ENCODE measurements around the gene VWCE.

Gene VWCE, protein sequence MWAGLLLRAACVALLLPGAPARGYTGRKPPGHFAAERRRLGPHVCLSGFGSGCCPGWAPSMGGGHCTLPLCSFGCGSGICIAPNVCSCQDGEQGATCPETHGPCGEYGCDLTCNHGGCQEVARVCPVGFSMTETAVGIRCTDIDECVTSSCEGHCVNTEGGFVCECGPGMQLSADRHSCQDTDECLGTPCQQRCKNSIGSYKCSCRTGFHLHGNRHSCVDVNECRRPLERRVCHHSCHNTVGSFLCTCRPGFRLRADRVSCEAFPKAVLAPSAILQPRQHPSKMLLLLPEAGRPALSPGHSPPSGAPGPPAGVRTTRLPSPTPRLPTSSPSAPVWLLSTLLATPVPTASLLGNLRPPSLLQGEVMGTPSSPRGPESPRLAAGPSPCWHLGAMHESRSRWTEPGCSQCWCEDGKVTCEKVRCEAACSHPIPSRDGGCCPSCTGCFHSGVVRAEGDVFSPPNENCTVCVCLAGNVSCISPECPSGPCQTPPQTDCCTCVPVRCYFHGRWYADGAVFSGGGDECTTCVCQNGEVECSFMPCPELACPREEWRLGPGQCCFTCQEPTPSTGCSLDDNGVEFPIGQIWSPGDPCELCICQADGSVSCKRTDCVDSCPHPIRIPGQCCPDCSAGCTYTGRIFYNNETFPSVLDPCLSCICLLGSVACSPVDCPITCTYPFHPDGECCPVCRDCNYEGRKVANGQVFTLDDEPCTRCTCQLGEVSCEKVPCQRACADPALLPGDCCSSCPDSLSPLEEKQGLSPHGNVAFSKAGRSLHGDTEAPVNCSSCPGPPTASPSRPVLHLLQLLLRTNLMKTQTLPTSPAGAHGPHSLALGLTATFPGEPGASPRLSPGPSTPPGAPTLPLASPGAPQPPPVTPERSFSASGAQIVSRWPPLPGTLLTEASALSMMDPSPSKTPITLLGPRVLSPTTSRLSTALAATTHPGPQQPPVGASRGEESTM
- 0.47 to 2.8 reads per million in 2 donors for total RNA-seq

DNA sequence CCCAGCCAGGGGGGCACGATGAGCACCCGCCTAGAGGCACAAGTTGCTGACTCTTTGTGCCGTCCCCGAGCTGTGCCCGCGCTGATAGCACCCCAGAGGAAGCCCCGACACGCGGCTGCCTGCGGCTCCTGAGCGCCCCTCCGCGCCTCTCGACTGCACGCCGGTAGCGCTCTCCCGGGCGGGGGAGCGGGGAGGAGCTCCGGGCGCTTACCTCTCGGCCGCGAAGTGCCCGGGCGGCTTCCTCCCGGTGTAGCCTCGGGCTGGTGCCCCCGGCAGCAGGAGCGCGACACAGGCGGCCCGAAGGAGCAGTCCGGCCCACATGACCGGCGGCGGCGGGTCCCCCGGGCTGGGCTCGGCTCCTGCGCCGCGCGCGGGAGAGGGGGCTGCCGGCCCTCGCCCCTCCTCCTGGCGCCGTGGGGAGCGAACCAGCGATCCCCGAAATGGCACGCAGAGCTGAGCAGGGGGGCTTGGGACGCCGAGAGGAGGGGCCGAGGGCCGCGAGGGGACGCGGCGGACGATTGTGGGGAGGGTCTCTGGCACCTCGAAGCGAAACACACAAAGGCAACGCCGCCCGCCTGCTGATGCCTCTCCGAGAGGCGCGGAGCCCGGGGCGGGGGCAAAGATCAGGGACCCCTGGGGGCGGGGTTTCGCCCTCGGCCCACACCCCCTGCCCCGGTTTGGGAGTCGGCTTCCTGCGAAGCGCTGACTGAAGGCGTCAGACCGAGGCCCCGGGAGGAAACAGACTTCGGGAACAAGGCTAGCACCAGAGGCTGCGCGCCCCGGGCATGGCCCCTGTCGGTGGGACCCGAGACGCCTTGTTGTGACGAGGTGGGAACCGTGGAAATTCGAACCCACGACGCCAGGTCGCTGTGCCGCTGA, at the start of gene VWCE:
TSS of gene VWCE (minus strand) at position 600 of the 879 bp plus-strand sequence. CDS start at position 321, 279 bp downstream.
- DNase-seq, result peak; percentile 24 to 88 (median 41)

DNA sequence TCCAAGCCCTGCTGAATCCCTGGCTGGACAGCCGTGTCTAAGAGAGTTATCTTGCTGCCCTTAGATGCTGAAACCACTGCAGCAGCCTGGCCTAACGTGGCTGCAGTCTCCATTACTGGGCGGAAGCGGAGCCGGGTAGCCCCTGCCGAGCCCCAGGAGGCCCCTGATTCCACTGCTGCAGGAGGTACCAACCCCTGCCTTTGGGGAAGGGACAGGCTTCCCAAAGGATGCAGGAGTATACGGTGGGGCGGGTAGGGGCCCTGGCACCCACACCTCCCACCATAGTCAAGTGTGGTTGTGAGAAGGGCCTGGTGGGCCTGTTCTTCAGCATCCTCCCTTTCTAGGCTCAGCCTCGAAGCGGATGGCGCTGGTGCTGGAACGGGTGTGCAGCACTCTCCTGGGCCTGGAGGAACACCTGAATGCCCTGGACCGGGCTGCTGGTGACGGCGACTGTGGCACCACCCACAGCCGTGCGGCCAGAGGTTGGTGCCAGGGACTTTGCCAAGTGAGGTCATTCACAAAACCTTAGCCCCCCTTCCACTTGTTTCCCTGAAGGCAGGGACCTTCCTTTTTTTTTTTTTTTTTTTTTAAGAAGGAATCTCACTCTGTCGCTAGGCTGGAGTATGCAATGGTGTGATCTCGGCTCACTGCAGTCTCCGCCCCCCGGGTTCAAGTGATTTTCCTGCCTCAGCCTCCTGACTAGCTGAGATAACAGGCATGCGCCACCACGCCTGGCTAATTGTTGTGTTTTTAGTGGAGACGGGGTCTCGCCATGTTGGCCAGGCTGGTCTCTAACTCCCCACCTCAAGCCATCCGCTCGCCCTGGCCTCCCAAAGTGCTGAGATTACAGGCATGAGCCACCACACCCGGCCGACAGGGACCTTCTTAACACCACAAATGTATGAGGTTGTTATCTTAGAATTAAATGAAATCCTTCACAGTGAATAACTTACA, 49.0 kb upstream of the VWCE start:
- no peak for DNase-seq

DNA sequence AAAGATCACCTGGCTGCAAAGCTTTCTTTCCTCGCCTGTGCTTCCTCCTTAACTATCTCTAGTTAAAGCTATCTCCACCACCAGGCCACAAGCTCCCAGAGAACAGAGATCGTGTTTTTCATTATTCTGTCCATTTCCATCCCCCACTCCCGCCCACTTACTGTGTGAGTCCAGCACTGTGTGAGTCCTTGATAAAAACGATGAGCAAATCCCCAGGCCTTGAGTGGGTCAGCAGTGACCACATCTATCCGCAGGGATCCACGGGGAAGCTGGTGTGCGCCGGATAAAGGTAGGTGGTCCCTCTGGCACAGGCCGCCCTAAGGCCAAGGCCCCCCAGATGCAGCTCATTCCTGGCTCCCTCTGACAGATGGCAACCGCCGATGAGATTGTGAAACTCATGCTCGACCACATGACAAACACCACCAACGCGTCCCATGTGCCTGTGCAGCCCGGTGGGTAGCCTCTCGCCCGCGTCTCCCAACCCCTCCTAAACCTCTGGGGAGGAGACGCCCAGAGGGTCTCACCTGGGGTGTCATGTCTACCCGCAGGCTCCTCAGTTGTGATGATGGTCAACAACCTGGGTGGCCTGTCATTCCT, 47.2 kb upstream of the VWCE start:
- no peak for DNase-seq

DNA sequence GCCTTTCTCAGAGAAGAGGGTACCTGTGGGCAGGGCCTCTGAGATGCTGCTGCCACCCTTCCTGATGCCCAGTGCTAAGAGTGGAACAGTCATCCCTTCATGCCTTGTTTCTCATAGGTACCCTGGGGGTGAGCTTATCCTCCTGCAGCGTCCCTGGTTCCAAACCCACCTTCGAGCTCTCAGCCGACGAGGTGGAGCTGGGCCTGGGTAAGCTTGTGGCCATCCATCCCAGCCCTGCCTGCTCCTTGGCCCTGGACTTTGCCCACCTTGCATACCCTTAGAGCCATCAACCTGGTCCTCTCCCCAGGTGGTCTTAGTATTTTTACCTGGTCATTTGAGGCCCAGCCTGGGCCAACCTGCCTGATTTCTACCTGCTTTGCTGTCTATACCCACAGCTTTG, 46.6 kb upstream of the VWCE start:
- no peak for DNase-seq

DNA sequence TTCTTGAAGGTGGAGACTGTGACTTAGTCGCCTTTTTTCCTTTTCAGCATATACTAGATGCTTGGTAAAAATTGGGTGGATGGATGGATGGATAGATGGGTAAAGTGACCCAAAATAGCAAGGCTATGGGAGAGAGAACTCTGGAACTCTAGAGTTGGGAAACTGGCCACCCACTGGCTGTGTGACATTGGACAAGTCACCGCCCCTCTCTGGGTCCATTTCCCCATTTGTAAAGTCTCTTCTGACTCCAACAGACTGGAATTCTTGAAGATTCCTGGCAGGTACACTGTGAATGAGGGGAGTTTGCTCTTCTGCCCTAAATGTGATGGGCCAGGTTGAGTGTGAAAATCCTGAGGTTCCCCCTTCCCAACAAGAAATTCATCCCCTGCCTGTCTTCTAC, 45.9 kb upstream of the VWCE start:
- no peak for DNase-seq

DNA sequence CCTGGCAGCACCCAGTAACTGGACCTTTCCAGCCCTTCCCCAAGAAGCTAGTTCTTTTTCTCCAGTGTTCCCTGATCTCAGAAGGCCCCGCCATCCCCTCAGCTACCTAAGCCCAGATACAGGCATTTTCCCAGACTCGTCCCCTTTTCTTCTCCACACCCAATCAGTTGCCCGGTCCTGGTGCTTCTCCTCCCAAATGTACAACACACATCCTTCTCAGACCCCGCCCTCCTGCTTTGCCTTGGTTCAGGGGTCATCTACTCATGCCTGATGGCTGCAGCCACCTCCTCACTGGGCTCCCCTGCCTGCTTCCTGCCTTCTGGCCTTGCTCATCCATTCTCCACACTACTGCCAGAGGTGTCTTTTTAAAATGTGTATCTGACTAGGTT, 44.4 kb upstream of the VWCE start:
- no peak for DNase-seq

DNA sequence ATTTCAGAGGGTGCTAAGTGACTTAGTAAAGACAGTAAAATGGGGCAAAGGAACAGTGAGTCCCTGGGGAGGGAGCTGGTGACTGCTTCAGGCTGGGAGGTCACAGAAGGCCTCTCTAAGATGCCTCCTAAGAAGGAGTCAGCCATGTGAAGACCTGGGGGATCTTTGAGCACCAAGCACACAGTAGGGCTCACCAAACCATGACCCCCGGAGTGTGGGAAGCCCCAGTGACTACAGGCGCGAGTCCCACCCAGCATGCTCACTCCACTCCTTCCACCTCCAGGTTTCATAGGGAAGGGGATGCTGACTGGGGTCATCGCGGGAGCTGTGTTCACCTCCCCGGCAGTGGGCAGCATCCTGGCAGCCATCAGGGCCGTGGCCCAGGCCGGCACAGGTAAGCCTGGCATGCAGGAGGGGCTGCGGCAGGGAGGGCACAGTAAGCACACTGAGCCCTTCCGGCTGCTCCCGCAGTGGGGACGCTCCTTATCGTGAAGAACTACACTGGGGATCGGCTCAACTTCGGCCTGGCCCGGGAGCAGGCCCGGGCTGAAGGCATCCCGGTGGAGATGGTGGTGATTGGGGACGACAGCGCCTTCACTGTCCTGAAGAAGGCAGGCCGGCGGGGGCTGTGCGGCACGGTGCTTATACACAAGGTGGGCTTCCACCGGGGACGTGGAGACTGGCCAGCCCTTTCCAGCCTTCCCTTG, 43.8 kb upstream of the VWCE start:
- DNase-seq, result no peak

DNA sequence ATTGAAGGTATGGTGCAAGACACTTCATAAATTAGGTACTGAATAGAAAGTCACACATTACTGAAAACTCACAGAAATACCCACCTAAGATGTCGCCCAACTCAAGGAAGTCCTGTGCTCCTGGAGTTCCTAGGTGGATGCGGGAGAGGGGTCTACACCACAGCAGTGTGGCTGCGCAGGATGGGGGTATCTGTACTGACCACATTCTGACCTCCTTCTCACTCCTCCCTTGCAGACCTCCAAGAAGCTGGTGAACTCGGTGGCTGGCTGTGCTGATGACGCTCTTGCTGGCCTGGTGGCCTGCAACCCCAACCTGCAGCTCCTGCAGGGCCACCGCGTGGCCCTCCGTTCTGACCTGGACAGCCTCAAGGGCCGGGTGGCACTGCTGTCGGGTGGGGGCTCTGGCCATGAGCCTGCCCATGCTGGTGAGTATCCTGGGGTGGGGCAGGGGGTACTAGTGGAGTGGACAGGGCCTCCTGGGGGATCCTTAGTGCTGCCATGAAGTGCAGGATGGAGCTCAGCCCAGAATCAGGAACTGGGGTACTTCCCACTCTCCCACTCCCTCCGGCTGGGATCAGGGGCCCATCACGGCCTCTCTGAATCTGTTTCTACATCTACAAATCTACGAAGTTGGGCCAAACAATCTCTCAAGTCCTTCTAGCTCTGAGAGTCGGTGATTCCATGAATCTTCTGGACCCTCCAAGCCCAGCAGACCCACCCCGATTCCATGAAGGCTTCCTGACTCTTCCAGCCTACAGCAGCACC, 42.8 kb upstream of the VWCE start:
- DNase-seq, result no peak

DNA sequence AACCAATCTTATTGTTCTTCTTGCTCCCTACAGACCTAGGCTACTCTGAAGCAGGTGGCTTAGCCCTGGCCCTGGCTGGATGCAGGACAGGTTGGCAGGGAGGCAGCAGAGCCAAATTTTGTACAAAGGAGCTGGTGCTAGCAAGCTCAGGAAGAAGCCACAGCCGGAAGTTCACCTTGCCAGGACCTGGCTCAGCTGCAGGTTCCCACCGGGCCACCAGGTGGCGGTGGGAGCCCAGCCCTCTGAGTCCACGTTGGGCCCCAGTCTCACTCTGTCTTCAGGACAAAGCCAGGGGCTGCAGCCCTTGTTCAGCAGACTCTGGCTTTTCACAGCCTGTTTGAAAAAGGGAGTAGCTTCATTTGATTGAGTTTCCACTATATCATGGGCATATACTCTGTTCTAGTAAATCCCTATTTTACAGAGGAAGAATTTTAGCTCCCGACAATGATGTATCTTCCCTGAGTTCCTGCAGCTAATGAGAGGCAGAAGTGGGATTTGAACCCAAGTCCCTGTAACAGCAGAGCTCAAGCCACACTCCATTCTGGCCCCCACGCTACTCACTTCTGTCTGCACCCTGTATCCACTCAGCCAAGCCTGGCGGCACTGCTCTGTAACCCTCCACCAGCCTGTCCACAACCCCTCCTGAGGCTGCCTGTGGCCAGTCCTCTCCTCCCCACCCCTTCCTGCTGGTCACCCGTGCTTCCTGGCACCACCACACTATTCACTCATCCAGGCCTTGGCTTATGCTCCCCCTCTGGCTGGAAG, 41.2 kb upstream of the VWCE start:
- peak; percentile 63 to 89 (median 71) for DNase-seq

DNA sequence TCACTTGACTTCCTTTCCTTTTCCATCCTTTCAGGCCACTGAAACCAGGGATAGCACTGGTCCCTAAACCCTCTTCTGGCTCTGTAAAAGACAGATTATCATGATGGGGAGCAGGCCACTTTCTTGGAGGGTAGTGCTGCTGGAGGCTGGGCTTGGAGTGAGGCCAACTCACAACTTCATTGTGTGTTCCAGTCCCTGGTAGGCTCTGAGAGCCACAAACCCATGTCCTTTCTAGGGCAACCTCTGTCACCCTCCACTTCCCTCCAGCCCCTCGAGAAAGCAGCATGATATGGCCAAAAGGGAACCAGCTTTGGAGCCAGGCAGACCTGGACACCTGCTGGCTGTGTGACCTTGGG, 40.2 kb upstream of the VWCE start:
- no peak for DNase-seq

DNA sequence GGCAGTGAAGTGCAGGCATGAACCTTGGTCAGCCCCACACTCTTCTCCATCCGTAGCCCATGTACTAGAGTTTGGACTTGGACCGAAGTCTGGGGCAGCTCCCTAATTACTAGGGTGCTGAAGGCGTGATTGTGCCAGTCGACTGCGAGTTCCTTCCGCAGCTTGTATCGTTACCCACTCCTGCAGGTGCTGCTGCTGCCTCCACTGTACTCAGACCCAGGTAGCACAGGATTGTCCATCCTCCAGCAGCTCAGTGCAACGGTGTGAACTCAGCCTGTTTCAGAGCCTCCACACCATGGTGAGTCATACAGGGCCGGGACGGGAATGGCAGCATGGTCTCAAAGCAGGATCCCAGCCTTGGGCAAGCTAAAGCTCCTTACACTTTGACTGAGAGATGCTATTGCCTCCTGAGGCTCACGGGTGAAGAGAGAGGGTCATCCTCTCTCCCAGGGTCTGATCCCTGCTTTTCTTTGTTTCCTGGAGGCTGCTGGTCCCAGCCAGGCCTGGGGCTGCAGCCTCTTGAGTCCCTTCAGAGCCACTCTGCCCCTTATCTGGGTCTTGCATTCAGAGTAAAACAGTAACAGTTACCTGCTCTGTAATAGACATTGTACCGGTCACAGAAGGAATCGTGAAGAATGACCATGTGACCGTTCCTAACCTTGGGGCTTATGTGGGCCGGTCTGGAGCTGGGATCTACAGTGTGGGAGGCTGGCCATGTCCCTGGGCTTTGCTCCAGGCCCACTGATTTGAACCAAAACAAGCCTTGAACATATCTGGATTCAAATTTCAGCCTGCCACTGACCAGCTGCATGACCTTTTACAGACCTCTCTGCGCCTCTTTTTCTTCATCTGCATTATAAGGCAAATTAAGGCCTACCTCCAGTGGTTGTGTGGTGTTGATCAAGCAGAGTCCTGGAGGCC, 39.6 kb upstream of the VWCE start:
- no peak for DNase-seq

DNA sequence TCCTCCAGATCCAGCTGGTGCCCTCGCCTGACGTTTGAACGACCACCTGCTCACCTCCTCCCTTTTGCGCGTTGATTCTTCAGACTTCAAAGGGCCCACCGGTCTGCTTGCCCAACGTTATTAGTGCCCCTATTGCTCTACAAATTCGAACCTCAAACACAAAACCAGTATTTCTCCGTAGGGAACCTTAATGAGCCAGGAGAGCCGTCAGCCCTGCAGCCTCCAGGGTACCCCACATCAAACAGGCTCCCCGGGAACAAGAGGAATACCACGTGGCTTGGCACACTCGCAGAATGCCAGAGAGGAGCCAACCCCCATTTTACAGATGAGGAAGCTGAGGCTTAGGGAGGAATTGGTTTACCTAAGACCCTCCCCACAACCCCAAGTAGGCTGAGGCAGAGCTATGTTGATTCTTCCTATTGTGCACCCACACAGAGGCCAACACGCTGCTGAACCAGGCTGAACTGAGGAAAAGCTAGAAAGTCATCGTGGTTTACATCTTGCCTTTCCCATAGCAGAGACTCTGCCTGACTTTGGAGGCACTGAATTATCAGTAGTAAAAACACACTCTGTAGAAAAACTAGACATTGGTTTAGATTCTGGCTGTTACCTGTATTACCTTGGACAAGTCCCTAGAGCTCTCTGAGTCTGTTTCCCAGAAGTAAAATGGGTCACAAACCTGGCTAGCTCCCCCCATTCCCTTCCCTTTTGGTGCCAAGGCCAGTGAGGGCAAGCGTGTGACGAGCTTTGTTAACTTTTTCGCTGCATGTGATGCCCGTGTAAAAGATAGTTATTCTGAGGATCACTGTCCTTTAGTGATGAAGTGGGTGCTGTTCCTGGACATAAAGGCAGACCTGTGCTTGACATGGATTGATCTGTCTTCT, 38.7 kb upstream of the VWCE start:
- no peak for DNase-seq

DNA sequence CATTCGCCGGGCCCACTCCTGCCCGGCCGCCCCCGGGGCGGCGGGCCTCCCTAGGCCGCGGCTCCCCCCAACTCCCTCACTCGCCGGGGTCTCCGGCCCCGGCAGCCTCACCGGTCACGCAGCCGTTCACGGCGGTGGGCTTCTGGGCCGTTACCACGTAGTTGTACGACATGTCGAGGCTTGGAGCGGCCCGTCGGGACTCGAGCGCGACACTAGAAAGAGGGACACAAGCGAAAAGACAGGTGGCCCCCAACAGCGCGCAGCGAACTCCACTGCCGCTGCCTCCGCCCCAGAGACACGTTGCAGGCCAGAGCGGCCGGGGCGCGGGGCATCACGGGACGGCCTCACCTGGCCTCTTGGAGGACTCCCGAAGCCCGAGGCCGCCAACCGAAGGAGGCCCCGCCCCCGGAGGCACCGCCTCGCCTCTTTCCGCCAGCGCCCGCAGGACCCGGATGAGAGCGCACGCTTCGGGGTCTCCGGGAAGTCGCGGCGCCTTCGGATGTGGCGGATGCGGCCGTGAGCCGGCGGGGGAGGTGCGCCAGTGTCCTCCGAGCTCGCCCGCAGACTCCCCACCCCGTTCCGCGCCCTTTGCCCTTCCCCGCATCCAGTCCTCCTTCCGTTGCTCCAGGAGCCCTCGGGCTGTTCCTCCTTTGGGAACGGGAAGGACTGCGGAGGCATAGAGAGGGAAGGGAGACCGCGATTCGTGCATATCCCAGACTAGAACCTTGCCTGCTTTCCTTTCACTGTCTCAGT, 37.9 kb upstream of the VWCE start, which contains the start of the genes DDB1 and TKFC:
TSS of gene DDB1 (minus strand) at position 309 of the 753 bp plus-strand sequence. CDS start at position 172, 137 bp downstream.
TSS of gene TKFC (plus strand) at position 432 of the 753 bp plus-strand sequence. CDS start 1,501 bp downstream, outside the sequence.
- peak; percentile 93 to 98 (median 96) for DNase-seq

DNA sequence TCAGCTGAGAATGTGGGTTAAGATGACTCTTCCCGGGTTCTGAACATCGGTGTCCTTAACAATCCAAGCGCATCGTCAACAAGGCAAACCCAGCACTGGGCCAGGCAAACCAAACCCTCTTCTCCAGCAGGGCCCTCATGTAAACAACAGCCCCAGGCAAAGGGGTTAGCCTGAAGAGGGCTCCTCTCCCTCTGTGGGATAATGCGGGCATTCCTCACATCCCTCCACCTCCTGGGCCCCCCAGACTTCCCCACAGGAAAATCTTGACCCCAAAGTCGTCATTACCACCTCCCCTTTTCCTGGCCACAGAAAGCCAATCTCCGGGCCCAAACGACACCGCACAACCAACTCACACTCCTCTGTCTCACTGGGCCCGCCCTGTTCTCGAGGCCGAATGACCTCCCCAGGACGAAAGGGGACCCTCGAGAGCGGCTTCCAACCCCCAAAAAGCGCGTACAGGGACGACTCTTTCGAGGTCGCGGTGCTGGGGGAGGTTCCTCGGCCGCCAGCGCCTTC, 37.2 kb upstream of the VWCE start:
- DNase-seq, result peak in 1 of 5 experiments; percentile 29

DNA sequence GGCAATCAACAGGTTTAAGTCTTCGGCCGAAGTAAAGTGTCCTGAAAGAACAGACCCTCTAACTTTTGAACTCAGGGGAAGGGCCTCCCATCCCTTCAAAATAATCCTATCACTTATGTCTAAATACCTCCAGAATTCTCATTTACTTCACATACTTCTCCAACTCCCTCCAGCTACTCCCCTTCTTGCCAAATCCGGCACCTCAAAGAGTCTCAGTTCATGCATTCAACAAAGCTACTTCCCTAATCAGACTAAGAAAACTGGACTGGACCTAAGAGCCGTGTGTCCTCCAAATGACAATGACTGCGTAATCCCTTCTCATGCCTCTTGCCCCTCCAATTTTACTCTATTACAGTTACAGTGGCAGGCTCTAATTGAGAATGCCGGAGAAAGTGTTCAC, 36.5 kb upstream of the VWCE start:
- DNase-seq, result no peak
